Astrocyte (in vitro differentiated cells and primary cell): ENCODE data around the gene SLC25A29. TPM values are rescaled to one million over a fixed set of nuclear protein-coding genes. Genes with fewer than 3 reads are reported as not detected.
A peak's percentile ranks its signal among the peaks of the same experiment; 100 is the strongest.

Source experiments
- DNase-seq: peaks from one replicate; pipeline ENCODE4 v3.0.0-alpha.2; 2010; ENCODE audit warnings: low read depth
- FAIRE-seq: peaks from 2 replicates; lab custom pipeline; 2011; peaks lifted over from hg19 to GRCh38; lab: Jason Lieb, UNC
- H2AFZ ChIP-seq: 2 replicates; pipeline ENCODE4 v1.6.0; 2012; ENCODE audit warnings: low read depth, low read length, inconsistent platforms
- H3K27ac ChIP-seq: 2 replicates; pipeline ENCODE4 v1.5.1; 2011; ENCODE audit warnings: low read depth, low read length, inconsistent platforms
- H3K27me3 ChIP-seq: 2 replicates; pipeline ENCODE4 v1.6.0; 2011; ENCODE audit warnings: low read length, inconsistent platforms; ENCODE audit not compliant: insufficient read depth
- H3K36me3 ChIP-seq: 2 replicates; pipeline ENCODE4 v1.5.1; 2011; ENCODE audit warnings: low read length, inconsistent platforms; ENCODE audit not compliant: insufficient read depth
- H3K4me1 ChIP-seq: 2 replicates; pipeline ENCODE4 v1.5.1; 2011; ENCODE audit warnings: low read length, inconsistent platforms; ENCODE audit not compliant: insufficient read depth
- H3K4me2 ChIP-seq: 2 replicates; pipeline ENCODE4 v1.6.0; 2012; ENCODE audit warnings: low read length, inconsistent platforms
- H3K4me3 ChIP-seq: 2 replicates; pipeline ENCODE4 v1.5.1; 2011; ENCODE audit warnings: low read depth, mild to moderate bottlenecking, low read length, inconsistent platforms; ENCODE audit not compliant: insufficient read depth
- H3K79me2 ChIP-seq: 2 replicates; pipeline ENCODE4 v1.6.0; 2012; ENCODE audit warnings: mild to moderate bottlenecking, low read length, inconsistent platforms; ENCODE audit not compliant: insufficient read depth
- H3K9ac ChIP-seq: 2 replicates; pipeline ENCODE4 v1.6.0; 2012; ENCODE audit warnings: mild to moderate bottlenecking, low read length, inconsistent platforms
- H3K9me3 ChIP-seq: 2 replicates; pipeline ENCODE4 v1.5.1; 2012; ENCODE audit warnings: low read depth, mild to moderate bottlenecking, low read length, inconsistent platforms; ENCODE audit not compliant: insufficient read depth
- H4K20me1 ChIP-seq: 2 replicates; pipeline ENCODE4 v1.6.0; 2012; ENCODE audit warnings: low read length, inconsistent platforms; ENCODE audit not compliant: insufficient read depth
- H3K27ac Mint-ChIP-seq: one replicate; pipeline ENCODE4 v1.8.0; 2021; ENCODE audit warnings: mild to moderate bottlenecking, mixed read lengths; ENCODE audit not compliant: unreplicated experiment
- H3K27me3 Mint-ChIP-seq: one replicate; pipeline ENCODE4 v1.8.0; 2021; ENCODE audit warnings: low read depth, mixed read lengths; ENCODE audit not compliant: unreplicated experiment
- H3K36me3 Mint-ChIP-seq: one replicate; pipeline ENCODE4 v1.8.0; 2021; ENCODE audit warnings: low read depth, mixed read lengths; ENCODE audit not compliant: unreplicated experiment
- H3K4me1 Mint-ChIP-seq: one replicate; pipeline ENCODE4 v1.8.0; 2021; ENCODE audit warnings: low read depth, mixed read lengths; ENCODE audit not compliant: unreplicated experiment
- H3K4me3 Mint-ChIP-seq: one replicate; pipeline ENCODE4 v1.8.0; 2021; ENCODE audit warnings: mild to moderate bottlenecking, moderate library complexity, mixed read lengths; ENCODE audit not compliant: unreplicated experiment
- H3K9me3 Mint-ChIP-seq: one replicate; pipeline ENCODE4 v1.8.0; 2021; ENCODE audit warnings: mild to moderate bottlenecking, mixed read lengths; ENCODE audit not compliant: unreplicated experiment
- EZH2 ChIP-seq: IDR thresholded peaks from 2 replicates; pipeline ENCODE4 v1.6.1; 2012; ENCODE audit warnings: mild to moderate bottlenecking, low read length, inconsistent platforms; ENCODE audit not compliant: insufficient read depth
- total RNA-seq: library from RNA; stranded (reverse); gene quantifications from 2 replicates; pipeline ENCODE4 v1.2.1, GENCODE V29; 2021
- TF ChIP-seq, protein P1 (sequence below): IDR thresholded peaks from 2 replicates; pipeline ENCODE4 v1.5.1; 2011; ENCODE audit warnings: low read depth, mild to moderate bottlenecking, inconsistent platforms, low read length, moderate library complexity; ENCODE audit not compliant: insufficient read depth

Gene SLC25A29
- total RNA-seq, 1 donor from 2014 or later = 30.2 TPM

DNA sequence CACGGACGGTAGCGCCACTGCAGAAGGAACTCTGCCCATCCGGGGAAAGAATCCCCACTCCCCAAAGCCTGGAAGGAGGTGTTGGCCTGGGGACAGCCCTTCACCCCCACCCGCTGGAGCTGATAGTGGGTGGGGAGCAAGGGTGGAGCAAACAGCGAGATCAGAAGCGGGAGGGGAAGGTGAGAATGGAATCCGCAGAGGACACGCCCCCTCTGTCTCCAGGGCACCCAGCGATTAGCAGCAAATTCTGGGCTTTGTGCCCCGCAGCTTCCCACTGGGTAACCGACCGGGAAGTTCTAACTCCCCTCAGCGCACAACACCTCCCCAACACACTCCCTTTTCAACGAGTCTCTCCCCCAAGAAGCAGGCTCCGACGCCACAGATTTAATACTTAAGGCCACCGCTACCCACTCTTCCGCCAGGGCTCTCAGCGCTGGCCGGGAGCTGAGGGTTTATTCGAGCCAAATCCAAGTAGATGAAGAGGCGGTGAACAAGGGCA lies 1.4 kb downstream of the SLC25A29 start:
- H3K36me3 Mint-ChIP-seq = no peaks in the 10 kb centered on the region
- DNase-seq (peak; percentile 39), FAIRE-seq (no peak)
- peaks cover 18% of the 10 kb centered on the region for H3K4me1 ChIP-seq
- H3K79me2 ChIP-seq = peaks cover 29% of the 10 kb centered on the region
- H3K4me3 Mint-ChIP-seq = peak overlapping the region; percentile 84
- no peaks in the 10 kb centered on the region for H3K36me3 ChIP-seq
- peak overlapping the region; percentile 93 for H3K4me2 ChIP-seq
- H3K9me3 ChIP-seq = no peaks in the 10 kb centered on the region
- H4K20me1 ChIP-seq = peaks cover 40% of the 10 kb centered on the region
- peaks cover 1% of the 10 kb centered on the region for H3K27me3 Mint-ChIP-seq
- H3K4me1 Mint-ChIP-seq = peaks cover 2% of the 10 kb centered on the region
- H3K9ac ChIP-seq = peak overlapping the region; percentile 86
- no peak overlapping the region for H3K27ac Mint-ChIP-seq
- H3K27ac ChIP-seq = no peak overlapping the region
- no peaks in the 10 kb centered on the region for H3K9me3 Mint-ChIP-seq
- peak overlapping the region; percentile 78 for H3K4me3 ChIP-seq
- TF ChIP-seq, protein P1, sequence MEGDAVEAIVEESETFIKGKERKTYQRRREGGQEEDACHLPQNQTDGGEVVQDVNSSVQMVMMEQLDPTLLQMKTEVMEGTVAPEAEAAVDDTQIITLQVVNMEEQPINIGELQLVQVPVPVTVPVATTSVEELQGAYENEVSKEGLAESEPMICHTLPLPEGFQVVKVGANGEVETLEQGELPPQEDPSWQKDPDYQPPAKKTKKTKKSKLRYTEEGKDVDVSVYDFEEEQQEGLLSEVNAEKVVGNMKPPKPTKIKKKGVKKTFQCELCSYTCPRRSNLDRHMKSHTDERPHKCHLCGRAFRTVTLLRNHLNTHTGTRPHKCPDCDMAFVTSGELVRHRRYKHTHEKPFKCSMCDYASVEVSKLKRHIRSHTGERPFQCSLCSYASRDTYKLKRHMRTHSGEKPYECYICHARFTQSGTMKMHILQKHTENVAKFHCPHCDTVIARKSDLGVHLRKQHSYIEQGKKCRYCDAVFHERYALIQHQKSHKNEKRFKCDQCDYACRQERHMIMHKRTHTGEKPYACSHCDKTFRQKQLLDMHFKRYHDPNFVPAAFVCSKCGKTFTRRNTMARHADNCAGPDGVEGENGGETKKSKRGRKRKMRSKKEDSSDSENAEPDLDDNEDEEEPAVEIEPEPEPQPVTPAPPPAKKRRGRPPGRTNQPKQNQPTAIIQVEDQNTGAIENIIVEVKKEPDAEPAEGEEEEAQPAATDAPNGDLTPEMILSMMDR = no peak
- TF ChIP-seq EZH2 = no peak
- peak overlapping the region; percentile 21 for H2AFZ ChIP-seq
- H3K27me3 ChIP-seq = no peaks in the 10 kb centered on the region

DNA sequence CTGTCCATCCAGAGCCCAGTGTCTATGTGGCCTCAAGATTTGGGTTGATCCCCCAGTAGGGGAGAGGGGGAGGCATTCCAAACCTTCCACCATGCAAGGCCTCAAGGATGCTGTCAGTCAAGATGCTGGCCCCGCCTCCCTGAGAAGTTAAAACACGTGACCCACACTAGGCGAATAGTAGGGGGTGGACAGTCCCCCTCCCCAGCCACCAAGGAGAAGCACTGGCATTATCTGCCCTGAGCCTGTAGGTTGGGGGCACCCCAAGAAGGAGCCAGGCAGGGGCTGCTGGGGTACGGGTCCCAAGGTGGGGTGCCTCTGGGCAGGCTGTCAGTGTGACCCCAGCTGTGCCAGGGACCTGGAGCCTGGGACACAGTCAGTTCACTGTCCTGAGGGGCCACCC lies 2.3 kb downstream of the SLC25A29 start:
- Histone ChIP-seq H3K4me3 (no peak overlapping the region), H3K4me1 (peaks cover 18% of the 10 kb centered on the region), H3K36me3 (no peaks in the 10 kb centered on the region), H3K9me3 (no peaks in the 10 kb centered on the region), H3K27me3 (no peaks in the 10 kb centered on the region), H3K4me2 (no peak overlapping the region), H4K20me1 (peaks cover 46% of the 10 kb centered on the region), H3K27ac (no peak overlapping the region), H3K9ac (no peak overlapping the region), H2AFZ (no peak overlapping the region), H3K79me2 (peaks cover 37% of the 10 kb centered on the region)
- peaks cover 2% of the 10 kb centered on the region for H3K36me3 Mint-ChIP-seq
- no peak for DNase-seq
- H3K4me3 Mint-ChIP-seq = no peak overlapping the region
- no peak for FAIRE-seq
- peaks cover 2% of the 10 kb centered on the region for H3K4me1 Mint-ChIP-seq
- no peaks in the 10 kb centered on the region for H3K27me3 Mint-ChIP-seq
- TF ChIP-seq EZH2 = no peak
- TF ChIP-seq, protein P1 = no peak
- no peak overlapping the region for H3K27ac Mint-ChIP-seq
- H3K9me3 Mint-ChIP-seq = no peaks in the 10 kb centered on the region

DNA sequence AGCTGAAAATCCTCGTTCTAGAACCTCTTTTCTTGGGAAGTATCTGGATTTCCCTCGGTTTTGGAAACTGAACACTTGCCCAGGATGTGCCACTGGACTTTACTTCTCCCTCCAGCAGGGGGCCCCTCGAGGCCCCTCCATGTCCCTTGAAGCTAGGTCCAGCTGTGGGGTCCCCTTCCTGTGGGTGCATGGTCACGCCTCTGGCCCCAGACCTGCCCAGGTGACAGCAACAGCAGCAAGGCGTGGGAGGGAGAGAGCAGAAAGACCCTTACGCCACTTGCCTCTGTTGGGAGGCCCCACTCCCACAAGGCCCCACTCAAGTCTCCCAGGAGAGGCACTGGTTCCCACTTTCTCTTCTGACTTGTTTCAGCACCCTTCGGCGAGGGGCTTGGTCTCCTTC lies 3.1 kb downstream of the SLC25A29 start:
- Histone ChIP-seq H3K27me3 (no peaks in the 10 kb centered on the region), H3K4me3 (no peak overlapping the region), H3K36me3 (no peaks in the 10 kb centered on the region), H3K27ac (no peak overlapping the region), H3K9ac (no peak overlapping the region), H3K4me2 (no peak overlapping the region), H3K4me1 (peaks cover 18% of the 10 kb centered on the region), H3K79me2 (peaks cover 38% of the 10 kb centered on the region), H4K20me1 (peaks cover 49% of the 10 kb centered on the region), H3K9me3 (no peaks in the 10 kb centered on the region), H2AFZ (no peak overlapping the region)
- TF ChIP-seq, protein P1 = peak; percentile 66
- no peak for TF ChIP-seq EZH2
- DNase-seq (no peak), FAIRE-seq (no peak)
- Mint-ChIP-seq H3K27ac (no peak overlapping the region), H3K27me3 (no peaks in the 10 kb centered on the region), H3K9me3 (no peaks in the 10 kb centered on the region), H3K36me3 (peaks cover 2% of the 10 kb centered on the region), H3K4me3 (no peak overlapping the region), H3K4me1 (peaks cover 2% of the 10 kb centered on the region)
